GM21786 (cell line): ENCODE measurements around the gene SPSB2.

ENCODE experiments used
- ATAC-seq: cut with Tn5 transposase; IDR thresholded peaks from one replicate; pipeline ENCODE4 v1.9.1; 2021; ENCODE audit not compliant: unreplicated experiment

Gene SPSB2

DNA sequence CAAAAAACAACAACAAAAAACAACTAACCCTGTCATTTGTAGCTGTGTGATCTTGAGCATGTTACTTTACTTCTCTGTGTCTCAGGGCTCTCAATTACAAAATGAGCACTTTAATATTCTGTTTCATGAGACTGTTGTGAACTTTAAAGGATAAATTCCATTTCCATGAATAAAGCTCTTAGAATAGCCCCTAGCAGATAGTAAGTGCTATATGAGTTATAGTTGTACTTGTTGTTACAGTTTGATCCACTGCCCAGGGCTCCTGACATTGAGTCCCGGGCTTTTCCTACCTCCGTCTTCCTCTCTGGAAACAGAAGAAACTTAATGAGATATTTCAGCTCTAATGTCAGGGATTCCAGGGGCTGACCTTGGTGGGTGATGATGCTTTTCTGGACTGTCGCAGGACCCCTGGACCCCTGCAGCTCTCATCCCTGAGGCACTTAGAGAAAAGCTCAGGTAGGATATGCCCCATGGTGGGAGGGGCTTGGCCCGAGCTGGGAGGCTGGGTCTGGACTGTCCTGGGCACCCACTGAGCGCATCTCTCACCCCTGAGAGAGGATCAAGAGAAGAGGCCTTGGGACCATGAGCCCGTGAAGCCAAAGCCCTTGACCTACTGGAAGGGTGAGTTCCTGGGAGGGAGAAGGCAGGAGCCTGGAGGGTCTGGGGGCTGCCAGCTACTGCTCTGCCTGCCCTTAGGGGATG, 39.8 kb downstream of the SPSB2 start:
- no peak for ATAC-seq

DNA sequence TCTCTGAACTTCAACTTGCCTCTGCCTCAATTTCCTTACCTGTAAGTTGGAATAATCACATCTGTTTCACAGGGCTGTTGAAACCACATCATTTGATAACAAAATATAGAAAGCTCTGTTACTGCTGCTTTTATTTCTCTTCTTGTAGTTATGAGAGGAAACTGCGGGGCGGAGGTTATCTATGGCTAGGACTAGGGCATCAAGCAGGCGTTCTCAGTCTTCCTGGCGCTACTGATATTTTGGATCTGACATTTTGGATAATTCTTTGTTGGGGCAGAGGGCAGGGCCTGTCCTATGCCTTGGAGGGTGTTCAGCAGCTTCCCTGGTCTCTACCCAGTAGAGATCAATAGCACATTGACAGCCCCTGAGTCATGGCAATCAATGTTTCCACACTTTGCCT, 41.0 kb downstream of the SPSB2 start:
- ATAC-seq = no peak

DNA sequence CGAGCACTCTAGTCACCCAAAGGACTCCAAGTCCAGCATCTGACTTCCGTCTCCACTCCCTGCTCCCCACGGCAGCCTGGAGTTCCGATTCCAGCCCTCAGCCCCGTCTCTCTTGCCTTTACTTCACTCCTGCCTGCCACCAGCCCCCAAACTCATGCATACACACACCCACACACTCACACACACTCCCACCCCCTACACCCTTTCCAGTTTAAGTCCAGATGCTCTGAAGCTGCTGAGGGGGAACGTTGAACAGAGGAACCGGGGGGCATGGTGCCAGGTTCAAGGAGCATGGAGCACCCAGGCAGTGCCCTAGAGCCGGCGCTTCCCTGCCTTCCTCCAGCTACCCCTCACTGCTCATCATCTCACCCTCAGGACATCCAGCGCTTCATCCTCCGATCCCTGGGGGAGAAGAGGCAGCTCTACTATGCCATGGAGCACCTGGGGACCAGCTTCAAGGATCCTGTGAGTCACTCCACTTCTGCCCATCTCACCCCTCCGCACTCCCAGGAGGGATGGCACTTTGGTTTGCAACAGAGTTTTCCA, 41.6 kb downstream of the SPSB2 start:
- ATAC-seq = no peak

DNA sequence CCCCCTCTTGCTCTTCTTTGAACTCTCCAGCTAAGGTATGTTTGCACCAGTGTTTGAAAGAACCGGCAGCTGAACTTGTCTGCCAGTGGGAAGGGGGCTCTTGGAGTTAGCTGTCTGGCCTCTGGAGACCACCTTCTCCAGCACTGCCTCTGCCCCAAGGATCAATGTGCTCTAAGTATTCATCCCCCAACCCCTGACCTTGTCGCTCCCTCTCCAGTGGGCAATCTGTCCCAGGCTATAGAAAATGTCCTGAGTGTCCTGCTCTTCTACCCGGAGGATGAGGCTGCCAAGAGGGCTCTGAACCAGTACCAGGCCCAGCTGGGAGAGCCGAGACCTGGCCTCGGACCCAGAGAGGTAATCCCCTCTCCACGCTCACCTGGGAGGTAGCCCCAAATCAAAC, 42.1 kb downstream of the SPSB2 start:
- no peak for ATAC-seq

GRCh38 chr12:6830286-6830890, 42.7 kb downstream of the SPSB2 start:
- ATAC-seq = no peak

- no peak for ATAC-seq
Measured at GRCh38 chr12:6829536-6830220, 43.4 kb downstream of the SPSB2 start.

DNA sequence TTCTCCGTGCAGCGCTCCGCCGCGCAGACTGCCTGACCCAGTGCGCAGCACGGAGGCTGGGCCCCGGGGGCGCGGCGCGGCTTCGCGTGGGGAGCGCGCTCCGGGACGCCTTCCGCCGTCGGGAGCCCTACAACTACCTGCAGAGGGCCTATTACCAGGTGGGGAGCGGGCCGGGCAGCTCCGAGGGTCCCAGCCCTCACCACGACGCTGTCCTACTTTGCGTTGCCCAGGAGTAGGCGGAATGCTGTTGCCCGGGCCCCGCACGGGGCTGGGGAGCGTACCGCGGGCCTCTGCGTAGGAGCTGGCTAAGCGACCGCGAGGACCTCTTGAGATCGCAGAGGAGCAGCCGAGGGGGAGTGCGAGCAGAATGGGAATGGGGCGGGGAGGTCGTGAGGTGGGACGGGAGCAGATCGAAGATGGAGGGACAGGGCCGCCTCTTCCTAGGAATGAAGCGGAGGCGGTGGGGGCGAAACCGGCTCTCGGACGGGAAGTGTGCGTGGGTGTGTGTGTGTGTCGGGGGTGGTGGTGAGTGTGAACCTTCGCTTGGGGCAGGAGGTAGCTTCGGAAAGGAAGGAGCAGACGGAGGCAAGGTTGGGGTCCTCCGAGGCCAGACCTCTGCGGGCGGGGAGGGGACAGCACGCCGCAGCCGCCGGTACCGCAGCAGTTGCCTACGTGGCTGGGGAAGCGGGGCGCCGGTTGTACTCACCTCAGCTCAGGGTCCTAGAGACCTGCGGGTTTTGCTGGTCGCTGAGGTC, 44.1 kb downstream of the SPSB2 start:
- ATAC-seq = no peak

DNA sequence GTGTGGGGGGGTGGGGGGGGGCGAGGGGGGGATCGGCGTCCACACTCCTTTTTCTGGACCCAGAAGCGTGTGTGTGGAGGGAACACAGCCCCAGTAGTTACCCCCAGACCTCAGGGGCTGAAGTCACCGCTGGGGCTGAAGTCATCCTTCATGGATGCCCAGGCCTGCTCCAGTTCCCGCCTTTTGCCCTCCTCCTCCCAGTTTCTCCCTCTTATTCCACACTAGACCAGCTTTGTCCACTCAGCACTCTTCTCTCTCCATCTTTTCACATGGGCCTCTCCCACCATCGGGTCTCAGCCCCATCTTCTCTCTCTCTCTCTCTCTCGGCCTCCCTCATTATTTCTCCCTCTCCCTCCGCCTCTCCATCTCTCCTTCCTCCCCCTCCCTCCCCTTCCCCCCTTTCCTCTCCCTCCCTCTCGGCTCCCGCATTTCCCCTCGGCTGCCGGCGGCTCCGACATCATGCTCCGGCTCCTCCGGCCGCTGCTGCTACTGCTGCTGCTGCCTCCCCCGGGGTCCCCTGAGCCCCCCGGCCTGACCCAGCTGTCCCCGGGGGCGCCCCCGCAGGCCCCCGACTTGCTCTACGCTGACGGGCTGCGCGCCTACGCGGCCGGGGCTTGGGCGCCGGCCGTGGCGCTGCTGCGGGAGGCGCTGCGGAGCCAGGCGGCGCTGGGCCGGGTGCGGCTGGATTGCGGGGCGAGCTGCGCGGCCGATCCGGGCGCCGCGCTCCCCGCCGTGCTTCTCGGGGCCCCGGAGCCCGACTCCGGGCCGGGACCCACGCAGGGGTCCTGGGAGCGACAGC, 44.9 kb downstream of the SPSB2 start, which contains the start of gene P3H3:
TSS of gene P3H3 (plus strand) at position 426 of the 799 bp plus-strand sequence. CDS start at position 460, 34 bp downstream.
- no peak for ATAC-seq

- ATAC-seq = no peak
Measured at GRCh38 chr12:6827437-6827911, 45.6 kb downstream of the SPSB2 start.

GRCh38 chr12:6826734-6827436, 46.2 kb downstream of the SPSB2 start:
- no peak for ATAC-seq

DNA sequence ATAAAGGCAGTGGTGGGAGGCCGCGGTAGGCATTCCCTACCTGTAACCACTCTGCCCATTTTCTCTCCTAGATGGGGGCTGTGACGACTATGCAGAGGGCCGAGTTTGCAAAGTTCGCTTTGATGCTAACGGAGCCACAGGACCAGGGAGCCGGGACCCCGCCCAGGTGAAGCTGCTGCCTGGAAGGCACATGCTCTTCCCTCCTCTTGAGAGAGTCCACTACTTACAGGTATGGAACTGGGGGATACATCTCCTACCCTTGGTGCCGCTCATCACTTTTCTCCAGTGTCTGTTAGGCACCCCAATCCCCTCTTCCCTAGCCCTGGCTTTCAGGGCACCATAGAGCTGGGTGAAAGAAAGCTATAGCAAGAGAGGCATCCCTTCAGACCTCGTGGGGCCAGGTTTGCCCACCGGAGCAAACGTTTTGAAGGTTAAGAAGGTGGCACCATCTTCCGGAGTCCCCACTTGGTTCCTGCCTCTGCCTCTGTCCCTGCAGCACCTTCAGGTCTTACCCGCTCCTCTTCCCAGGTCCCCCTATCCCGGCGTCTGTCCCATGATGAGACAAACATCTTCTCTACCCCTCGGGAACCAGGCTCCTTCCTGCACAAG, 46.9 kb downstream of the SPSB2 start:
- ATAC-seq = no peak

- no peak for ATAC-seq
Measured at GRCh38 chr12:6825398-6826124, 47.5 kb downstream of the SPSB2 start.

GRCh38 chr12:6824901-6825381, 48.2 kb downstream of the SPSB2 start:
- ATAC-seq = no peak

GRCh38 chr12:6824085-6824775, 48.9 kb downstream of the SPSB2 start:
- ATAC-seq = no peak

GRCh38 chr12:6823182-6824084, 49.7 kb downstream of the SPSB2 start:
- ATAC-seq = no peak

GRCh38 chr12:6822426-6823135, 50.5 kb downstream of the SPSB2 start:
- ATAC-seq = no peak
